Uterus (tissue), 4 donors: ENCODE measurements around the gene ATP2C2. TPM values are rescaled to one million over a fixed set of nuclear protein-coding genes. Genes with fewer than 3 reads are reported as not detected.
"Not testable (repeated sequence)": the region's sequence is repeated elsewhere in the genome, so short reads cannot be mapped to it uniquely, and the experiment has no call there.

Source experiments
- DNase-seq, 2 donors: peaks; one replicate each; pipeline ENCODE4 v3.0.0-alpha.2; 2019 to 2020
- H3K27ac ChIP-seq, 2 donors: fragments of 200-600 bp; sonication (generic); 1 replicate in 1 of 2; 2 replicates in 1 of 2; pipeline ENCODE4 v1.5.1; 2016 to 2018
- H3K27me3 ChIP-seq, 2 donors: fragments of 200-600 bp; sonication (generic); one replicate each; pipeline ENCODE4 v1.5.1; 2018 to 2019; ENCODE audit warnings: control low read depth in 1 of 2
- H3K36me3 ChIP-seq, 2 donors: fragments of 200-600 bp; sonication (generic); one replicate each; pipeline ENCODE4 v1.5.1; 2019; ENCODE audit warnings: control low read depth in 1 of 2
- H3K4me1 ChIP-seq, 2 donors: fragments of 200-600 bp; sonication (generic); one replicate each; pipeline ENCODE4 v1.5.1; 2018 to 2019; ENCODE audit warnings: control low read depth in 1 of 2
- H3K4me3 ChIP-seq, 2 donors: fragments of 200-600 bp; sonication (generic); 1 replicate in 1 of 2; 2 replicates in 1 of 2; pipeline ENCODE4 v1.5.1; 2018 to 2019; ENCODE audit warnings: mild to moderate bottlenecking in 1 of 2
- H3K9me3 ChIP-seq, 2 donors: fragments of 200-600 bp; sonication (generic); one replicate each; pipeline ENCODE4 v1.5.1; 2019; ENCODE audit warnings: control low read depth in 1 of 2
- POLR2A ChIP-seq, 2 donors: fragments of 450-650 bp; IDR thresholded peaks; one replicate each; pipeline ENCODE4 v1.6.1; 2016; ENCODE audit warnings: antibody characterized with exemption in 2 of 2, mild to moderate bottlenecking in 1 of 2, moderate library complexity in 1 of 2
- intact Hi-C: fragments of 100-400 bp; cut with DNase I; formaldehyde crosslinking; loops from one replicate; pipeline ENCODE4 v1.15.1; 2023; ENCODE audit warnings: low total_unique reads
- total RNA-seq, 4 donors: library from RNA; depleted of rRNA in 3 of 4; stranded (reverse); fragments of >200 nt in 3 of 4; gene quantifications; one replicate each; pipeline versions ENCODE4 v1.1.0 to v1.2.4, GENCODE V29; 2014 to 2023
- TF ChIP-seq, protein P1 (sequence below), 4 experiments: fragments of 200-600 bp in 2 of 4; fragments of 450-650 bp in 2 of 4; sonication (generic) in 2 of 4; IDR thresholded peaks; one replicate each; pipeline ENCODE4 v1.5.1; 2016 to 2019; ENCODE audit warnings: antibody characterized with exemption in 4 of 4, mild to moderate bottlenecking in 2 of 4, moderate library complexity in 1 of 4
- donor health status: DM: yes; HTN: yes; CAD: no.

Gene ATP2C2
- total RNA-seq, 4 donors from 2014 or later: 0.51 to 1.8 (median 0.84) TPM

DNA sequence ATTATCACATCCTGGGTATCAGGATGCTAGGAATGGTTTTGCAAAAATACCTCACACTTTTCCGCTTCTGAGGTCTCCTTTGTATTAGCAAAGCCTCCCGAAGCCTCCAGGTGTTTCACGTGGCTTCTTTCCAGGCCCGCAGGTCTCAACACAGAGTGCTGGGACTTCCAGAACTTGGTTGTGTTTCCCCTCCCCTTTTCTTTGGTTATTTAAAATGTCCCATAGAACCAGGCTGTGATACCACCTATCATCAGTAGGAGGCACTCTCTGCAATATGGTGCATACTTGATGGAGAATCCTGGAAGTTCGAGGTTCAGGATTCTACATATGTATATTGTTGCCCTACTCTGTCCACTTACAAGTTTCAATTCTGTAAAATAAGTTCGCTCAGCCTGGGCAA, 28.8 kb downstream of the ATP2C2 start:
- H3K4me1 ChIP-seq: no peaks in the 10 kb centered on the region

DNA sequence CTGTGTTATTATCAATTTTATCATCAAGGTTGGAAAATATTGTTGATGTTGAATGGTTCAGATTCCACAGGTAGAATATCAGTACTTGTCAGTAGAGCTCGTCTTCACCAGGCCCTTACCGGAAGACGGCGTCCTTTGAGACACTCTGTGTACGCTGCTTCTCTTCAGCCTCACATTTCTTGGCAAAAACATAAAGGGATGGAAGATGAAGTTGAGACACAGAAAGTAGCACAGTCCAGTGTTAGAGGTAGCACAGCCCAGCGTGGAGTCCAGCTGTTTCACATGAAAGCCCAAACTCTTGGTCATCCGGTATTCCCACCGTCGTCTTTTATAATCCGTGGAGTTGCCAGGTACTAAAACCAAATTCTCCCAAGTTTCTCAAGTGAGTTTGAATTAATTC, 30.4 kb downstream of the ATP2C2 start:
- no peaks in the 10 kb centered on the region for H3K4me1 ChIP-seq
- no peak for TF ChIP-seq POLR2A (IDR thresholded peaks at IDR 0.05)
- TF ChIP-seq, protein P1, sequence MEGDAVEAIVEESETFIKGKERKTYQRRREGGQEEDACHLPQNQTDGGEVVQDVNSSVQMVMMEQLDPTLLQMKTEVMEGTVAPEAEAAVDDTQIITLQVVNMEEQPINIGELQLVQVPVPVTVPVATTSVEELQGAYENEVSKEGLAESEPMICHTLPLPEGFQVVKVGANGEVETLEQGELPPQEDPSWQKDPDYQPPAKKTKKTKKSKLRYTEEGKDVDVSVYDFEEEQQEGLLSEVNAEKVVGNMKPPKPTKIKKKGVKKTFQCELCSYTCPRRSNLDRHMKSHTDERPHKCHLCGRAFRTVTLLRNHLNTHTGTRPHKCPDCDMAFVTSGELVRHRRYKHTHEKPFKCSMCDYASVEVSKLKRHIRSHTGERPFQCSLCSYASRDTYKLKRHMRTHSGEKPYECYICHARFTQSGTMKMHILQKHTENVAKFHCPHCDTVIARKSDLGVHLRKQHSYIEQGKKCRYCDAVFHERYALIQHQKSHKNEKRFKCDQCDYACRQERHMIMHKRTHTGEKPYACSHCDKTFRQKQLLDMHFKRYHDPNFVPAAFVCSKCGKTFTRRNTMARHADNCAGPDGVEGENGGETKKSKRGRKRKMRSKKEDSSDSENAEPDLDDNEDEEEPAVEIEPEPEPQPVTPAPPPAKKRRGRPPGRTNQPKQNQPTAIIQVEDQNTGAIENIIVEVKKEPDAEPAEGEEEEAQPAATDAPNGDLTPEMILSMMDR (IDR thresholded peaks at IDR 0.05): no peak

More for the DNA sequence above, 28.8 kb downstream of the ATP2C2 start:
- Histone ChIP-seq H3K36me3 (no peaks in the 10 kb centered on the region), H3K9me3 (no peaks in the 10 kb centered on the region), H3K4me3 (no peak overlapping the region), H3K27me3 (no peaks in the 10 kb centered on the region), H3K27ac (no peak overlapping the region)
- intact Hi-C loops: no loop called here
- no peak for DNase-seq
- TF ChIP-seq POLR2A (IDR thresholded peaks at IDR 0.05): no peak
- TF ChIP-seq, protein P1 (IDR thresholded peaks at IDR 0.05): no peak

DNA sequence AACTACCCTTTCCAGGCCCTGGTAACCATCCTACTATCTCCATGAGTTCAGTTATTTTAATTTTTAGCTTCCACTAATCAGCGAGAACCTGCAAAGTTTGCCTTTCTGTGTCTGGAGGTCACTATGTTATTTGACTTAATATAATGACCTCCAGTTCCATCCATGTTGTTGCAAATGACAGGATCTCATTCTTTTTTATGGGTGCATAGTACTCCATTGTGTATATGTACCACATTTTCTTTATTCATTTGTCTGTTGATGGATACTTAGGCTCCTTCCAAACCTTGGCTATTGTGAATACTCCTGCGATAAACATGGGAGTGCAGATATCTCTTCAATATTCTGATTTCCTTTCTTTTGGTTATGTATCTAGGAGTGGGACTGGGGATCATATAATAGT, 31.6 kb downstream of the ATP2C2 start:
- DNase-seq, H3K27me3 ChIP-seq, H3K4me1 ChIP-seq, H3K4me3 ChIP-seq, H3K36me3 ChIP-seq, H3K27ac ChIP-seq, intact Hi-C loops, H3K9me3 ChIP-seq: not testable (repeated sequence)

More for the DNA sequence above, 30.4 kb downstream of the ATP2C2 start:
- Histone ChIP-seq H3K4me3 (no peak overlapping the region), H3K9me3 (no peaks in the 10 kb centered on the region), H3K36me3 (no peaks in the 10 kb centered on the region), H3K27me3 (no peaks in the 10 kb centered on the region), H3K27ac (no peak overlapping the region)
- DNase-seq: no peak
- intact Hi-C loops: no loop called here

- H3K4me3 ChIP-seq, H3K36me3 ChIP-seq, H3K4me1 ChIP-seq, H3K27me3 ChIP-seq, H3K9me3 ChIP-seq, DNase-seq, intact Hi-C loops, H3K27ac ChIP-seq: not testable (repeated sequence)
Measured at GRCh38 chr16:84403435-84403834, 35.1 kb downstream of the ATP2C2 start.

- H3K27me3 ChIP-seq: no peaks in the 10 kb centered on the region
- intact Hi-C loops: no loop called here
- no peak for DNase-seq
Measured at GRCh38 chr16:84404324-84404723, 36.0 kb downstream of the ATP2C2 start.

DNA sequence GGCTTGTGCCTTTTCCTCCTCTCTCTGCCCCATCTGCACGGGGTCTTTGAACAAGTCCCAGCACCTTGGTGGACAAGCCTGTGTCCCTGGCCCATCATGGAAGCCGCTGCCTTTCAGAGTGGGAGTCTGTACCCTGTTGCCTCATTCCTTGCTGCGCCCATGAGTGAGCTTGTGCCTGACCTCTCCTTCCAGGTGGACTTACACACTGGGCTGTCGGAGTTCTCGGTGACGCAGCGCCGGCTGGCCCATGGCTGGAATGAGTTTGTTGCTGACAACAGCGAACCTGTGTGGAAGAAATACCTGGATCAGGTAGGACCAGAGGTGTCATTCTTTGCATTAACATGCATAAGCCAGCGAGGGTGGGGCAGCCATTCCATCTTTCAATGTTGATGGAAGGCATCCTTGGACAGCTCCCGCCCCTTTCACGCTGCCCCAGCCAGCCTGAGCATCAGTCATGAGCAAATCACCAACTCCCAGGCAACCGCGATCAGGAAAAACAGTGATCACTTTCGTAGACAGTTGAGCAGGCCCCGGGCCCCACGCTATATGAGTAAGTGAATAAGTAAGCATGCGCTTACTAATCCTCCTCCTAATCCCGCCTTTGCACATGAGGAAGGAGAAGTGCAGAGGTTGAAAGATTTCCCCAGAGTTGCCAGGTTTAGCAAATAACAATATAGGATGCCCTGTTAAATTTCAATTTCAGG, 36.8 kb downstream of the ATP2C2 start:
- no peaks in the 10 kb centered on the region for H3K27me3 ChIP-seq
- no peaks in the 10 kb centered on the region for H3K36me3 ChIP-seq
- H3K27ac ChIP-seq: no peak overlapping the region
- DNase-seq: no peak
- intact Hi-C loops: no loop called here
- H3K9me3 ChIP-seq: no peaks in the 10 kb centered on the region
- no peak overlapping the region for H3K4me3 ChIP-seq
- no peaks in the 10 kb centered on the region for H3K4me1 ChIP-seq
- TF ChIP-seq POLR2A (IDR thresholded peaks at IDR 0.05): no peak
- TF ChIP-seq, protein P1 (IDR thresholded peaks at IDR 0.05): no peak

More at GRCh38 chr16:84404324-84404723, 36.0 kb downstream of the ATP2C2 start:
- no peak overlapping the region for H3K4me3 ChIP-seq
- H3K36me3 ChIP-seq: no peaks in the 10 kb centered on the region
- H3K9me3 ChIP-seq: no peaks in the 10 kb centered on the region
- TF ChIP-seq POLR2A (IDR thresholded peaks at IDR 0.05): no peak
- TF ChIP-seq, protein P1 (IDR thresholded peaks at IDR 0.05): no peak
- no peaks in the 10 kb centered on the region for H3K4me1 ChIP-seq
- no peak overlapping the region for H3K27ac ChIP-seq
